GM12878 (cell line): Measurements from ENCODE around the gene G2E3. TPM values are rescaled to one million over a fixed set of nuclear protein-coding genes. Genes with fewer than 3 reads are reported as not detected.

Experiments used
- ATAC-seq: fragments of 200-7000 bp; cut with Tn5 transposase; 3 replicates; pipeline ENCODE4 v1.9.1; 2020; ENCODE audit warnings: mild to moderate bottlenecking, moderate library complexity
- BruUV-seq: library from RNA; stranded (reverse); fragments of 400-500 nt; replicated peaks from 2 replicates; lab custom pipeline; 2021; lab: Mats Ljungman, UMichigan
- CTCF ChIA-PET: fragments of 300-600 bp; sonication (Branson Sonifier 250); formaldehyde crosslinking; extraction: SDS; loops from one replicate; lab custom pipeline; 2021; ENCODE audit warnings: inconsistent platforms; lab: Yijun Ruan, JAX
- POLR2A ChIA-PET: fragments of 350-600 bp; formaldehyde crosslinking; extraction: SDS; loops from one replicate; lab custom pipeline; 2021; ENCODE audit warnings: inconsistent platforms; lab: Charles Lee
- RAD21 ChIA-PET: fragments of 300-600 bp; sonication (Branson Sonifier 250); formaldehyde crosslinking; loops from one replicate; lab custom pipeline; 2023; ENCODE audit warnings: antibody characterized with exemption; ENCODE audit not compliant: unreplicated experiment; lab: Charles Lee
- SMC1A ChIA-PET: fragments of 300-600 bp; sonication (Branson Sonifier 250); formaldehyde crosslinking; loops from one replicate; lab custom pipeline; 2023; ENCODE audit not compliant: unreplicated experiment, uncharacterized antibody; lab: Charles Lee
- DNase-seq: peaks from one replicate; pipeline ENCODE4 v3.0.0-alpha.2; 2011; ENCODE audit warnings: low read depth, low spot score
- FAIRE-seq: peaks from 3 replicates; lab custom pipeline; 2011; peaks lifted over from hg19 to GRCh38; lab: Jason Lieb, UNC
- H2AFZ ChIP-seq: 2 replicates; pipeline ENCODE4 v1.6.0; 2011; ENCODE audit warnings: low read depth, low read length, control low read depth; ENCODE audit not compliant: control insufficient read depth
- H3K27ac ChIP-seq: 2 replicates; pipeline ENCODE4 v1.5.1; 2011; ENCODE audit warnings: control low read depth; ENCODE audit not compliant: control insufficient read depth, insufficient read depth
- H3K27me3 ChIP-seq, 2 experiments: replicated peaks in 1 of 2; 2 replicates each; pipeline versions ENCODE4 v1.6.0 to v1.6.1; 2011; ENCODE audit warnings: low read length in 1 of 2; ENCODE audit not compliant: control insufficient read depth in 2 of 2, insufficient read depth in 2 of 2
- H3K36me3 ChIP-seq, 2 experiments: 2 replicates each; pipeline ENCODE4 v1.5.1; 2011; ENCODE audit warnings: low read length in 1 of 2; ENCODE audit not compliant: control insufficient read depth in 2 of 2, insufficient read depth in 2 of 2
- H3K4me1 ChIP-seq: 2 replicates; pipeline ENCODE4 v1.6.1; 2011; ENCODE audit warnings: mild to moderate bottlenecking, low read length, moderate library complexity, mixed read lengths; ENCODE audit not compliant: control insufficient read depth, insufficient read depth
- H3K4me2 ChIP-seq: 2 replicates; pipeline ENCODE4 v1.6.0; 2011; ENCODE audit warnings: control low read depth; ENCODE audit not compliant: control insufficient read depth, insufficient read depth
- H3K4me3 ChIP-seq: fragments of 200-600 bp; sonication (generic); 2 replicates; pipeline ENCODE4 v1.5.1; 2016
- H3K79me2 ChIP-seq: 2 replicates; pipeline ENCODE4 v1.6.0; 2011; ENCODE audit warnings: low read length; ENCODE audit not compliant: control insufficient read depth, insufficient read depth
- H3K9ac ChIP-seq: 2 replicates; pipeline ENCODE4 v1.8.0; 2011; ENCODE audit warnings: low read length, control low read depth, mixed read lengths; ENCODE audit not compliant: control insufficient read depth, insufficient read depth
- H3K9me3 ChIP-seq: replicated peaks from 3 replicates; pipeline ENCODE4 v1.5.1; 2011; ENCODE audit warnings: mild to moderate bottlenecking, low read length; ENCODE audit not compliant: control insufficient read depth, insufficient read depth
- H4K20me1 ChIP-seq: 2 replicates; pipeline ENCODE4 v1.6.0; 2011; ENCODE audit not compliant: control insufficient read depth, insufficient read depth
- CTCF ChIP-seq, 3 experiments: IDR thresholded peaks in 2 of 3; conservative IDR thresholded peaks in 1 of 3; 2 replicates each; pipeline ENCODE4 v1.5.1; 2011; ENCODE audit warnings: low read depth in 3 of 3, low read length in 3 of 3, mild to moderate bottlenecking in 3 of 3, control low read depth in 2 of 3, moderate library complexity in 2 of 3, inconsistent platforms in 1 of 3, mixed read lengths in 1 of 3; ENCODE audit not compliant: control insufficient read depth in 2 of 3, insufficient read depth in 1 of 3; ENCODE audit errors: extremely low read depth in 1 of 3
- ETV6 ChIP-seq, 2 experiments: fragments of 450-650 bp in 1 of 2; IDR thresholded peaks in 1 of 2; conservative IDR thresholded peaks in 1 of 2; 2 replicates each; pipeline ENCODE4 v1.6.1; 2014; ENCODE audit warnings: antibody characterized with exemption in 1 of 2, borderline replicate concordance in 1 of 2, low read depth in 1 of 2, mild to moderate bottlenecking in 1 of 2, moderate library complexity in 1 of 2
- KDM1A ChIP-seq: fragments of 200-600 bp; sonication (generic); IDR thresholded peaks from 2 replicates; pipeline ENCODE4 v1.6.1; 2016; ENCODE audit warnings: borderline replicate concordance
- NR2F1 ChIP-seq: fragments of 450-650 bp; conservative IDR thresholded peaks from 2 replicates; pipeline ENCODE4 v1.6.1; 2017; ENCODE audit warnings: mild to moderate bottlenecking
- RAD21 ChIP-seq: IDR thresholded peaks from 2 replicates; pipeline ENCODE4 v1.6.1; 2011; ENCODE audit warnings: mild to moderate bottlenecking, low read depth, low read length, moderate library complexity; ENCODE audit not compliant: insufficient read depth
- STAT1 ChIP-seq: fragments of 450-650 bp; conservative IDR thresholded peaks from 2 replicates; pipeline ENCODE4 v1.6.1; 2014; ENCODE audit warnings: antibody characterized with exemption, mild to moderate bottlenecking
- WGBS: methylation state at CpG from one replicate; pipeline ENCODE4 v1.1.6; 2016; ENCODE audit warnings: low lambda C conversion rate; ENCODE audit not compliant: insufficient replicate concordance, insufficient coverage; ENCODE audit errors: missing lambda C conversion rate; 5-methylcytosine and 5-hydroxymethylcytosine counted together
- in situ Hi-C: fragments of 300-500 bp; cut with MboI; formaldehyde crosslinking; loops from 9 replicates; pipeline ENCODE4 v1.14.3; 2018; ENCODE audit warnings: mixed read lengths
- intact Hi-C: fragments of 100-400 bp; cut with micrococcal nuclease; formaldehyde crosslinking; loops from one replicate; pipeline ENCODE4 v1.14.2; 2022; ENCODE audit not compliant: unreplicated experiment
- polyA plus RNA-seq, 11 experiments: library from polyadenylated mRNA; depleted of rRNA in 4 of 11; unstranded in 6 of 11; stranded (reverse) in 5 of 11; fragments of >200 nt; fragmentation: Nextera tagmentation in 4 of 11; fragmentation: Illumina TruSeq in 1 of 11; extraction: Ambion mirVana in 4 of 11; extraction: Trizol in 1 of 11; gene quantifications; 1 replicate in 1 of 11; 2 replicates in 10 of 11; pipeline versions ENCODE4 v1.2.1 to v1.2.3, GENCODE V29; 2011 to 2016; ENCODE audit warnings: inconsistent platforms in 2 of 11, missing spikeins in 2 of 11, low read depth in 1 of 11
- total RNA-seq, 4 experiments: library from RNA; depleted of rRNA in 3 of 4; stranded (reverse); fragments of >200 nt in 3 of 4; fragmentation: Illumina TruSeq in 1 of 4; extraction: Trizol in 1 of 4; gene quantifications; 2 replicates each; pipeline versions ENCODE4 v1.2.1 to v1.2.3, GENCODE V29; 2013 to 2021
- TF ChIP-seq, protein P1 (sequence below): IDR thresholded peaks from 2 replicates; pipeline ENCODE4 v1.6.1; 2011; ENCODE audit warnings: borderline replicate concordance, low read depth, mild to moderate bottlenecking, moderate library complexity, low read length; ENCODE audit not compliant: insufficient read depth, poor library complexity, severe bottlenecking

Gene G2E3
- total and polyA plus RNA-seq, 10 of the 15 experiments (the other 5 are each of a cell fraction or from before 2014, with no cell fraction given), result 10.0 to 38.0 (median 21.1) TPM

GRCh38 chr14:30610787-30611343 is 51.9 kb downstream of the G2E3 start (continued):
- TF ChIP-seq RAD21, result peak; percentile 39

DNA sequence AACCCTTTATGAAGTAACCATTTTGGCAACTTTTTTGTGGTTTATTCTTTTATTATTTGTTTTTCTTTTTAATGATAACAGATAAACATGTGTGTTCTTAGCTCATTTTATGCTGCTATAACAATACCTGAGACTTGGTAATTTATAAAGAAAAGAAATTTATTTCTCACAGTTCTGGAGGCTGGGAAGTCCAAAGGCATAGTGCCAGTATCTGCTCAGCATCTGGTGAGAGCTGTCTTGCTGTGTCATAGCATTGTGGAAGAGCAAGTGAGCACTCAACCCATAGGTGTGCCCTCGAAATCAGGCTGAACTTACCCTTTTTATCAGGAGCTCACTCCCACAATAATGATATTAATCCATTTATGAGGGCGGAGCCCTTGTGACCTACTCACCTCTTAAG is 55.2 kb downstream of the G2E3 start:
- H3K9me3 ChIP-seq, result no peaks in the 10 kb centered on the region
- H3K27me3 ChIP-seq, result no peaks in the 10 kb centered on the region
- no peak overlapping the region for H3K9ac ChIP-seq
- no peak overlapping the region for H3K4me2 ChIP-seq
- no peak overlapping the region for H3K4me3 ChIP-seq
- ATAC-seq, result no peak
- WGBS, result 100% methylated on average over 2 of the region's 2 CpGs
- H2AFZ ChIP-seq, result no peak overlapping the region
- DNase-seq, result no peak
- in situ Hi-C loops (no loop called here), intact Hi-C loops (no loop called here)
- no peaks in the 10 kb centered on the region for H3K79me2 ChIP-seq
- ChIA-PET SMC1A (interaction anchor here (0.8 kb wide), 1 partner anchor 24 kb away, joined by 3 read pairs; no protein-coding TSS in a partner anchor), CTCF (no interaction called here), POLR2A (no interaction called here), RAD21 (no interaction called here)
- no peak overlapping the region for H3K27ac ChIP-seq
- BruUV-seq, result no TSS peak
- H4K20me1 ChIP-seq, result no peaks in the 10 kb centered on the region
- peaks cover 3 to 7% of the 10 kb centered on the region in 2 experiments; a peak in 3 of 4 replicates for H3K36me3 ChIP-seq
- TF ChIP-seq KDM1A (no peak), NR2F1 (no peak), ETV6 (conservative IDR thresholded peaks at IDR 0.05 in 1 of 2, IDR thresholded peaks at IDR 0.05 in 1 of 2; ENCODE audit: borderline replicate concordance in 1 of 2, low read depth in 1 of 2) (no peak), STAT1 (no peak), CTCF (IDR thresholded peaks at IDR 0.05 in 2 of 3, conservative IDR thresholded peaks at IDR 0.05 in 1 of 3; ENCODE audit: control insufficient read depth in 2 of 3, extremely low read depth in 1 of 3, insufficient read depth in 1 of 3, low read depth in 3 of 3, low read length in 3 of 3) (no peak)
- TF ChIP-seq, protein P1, sequence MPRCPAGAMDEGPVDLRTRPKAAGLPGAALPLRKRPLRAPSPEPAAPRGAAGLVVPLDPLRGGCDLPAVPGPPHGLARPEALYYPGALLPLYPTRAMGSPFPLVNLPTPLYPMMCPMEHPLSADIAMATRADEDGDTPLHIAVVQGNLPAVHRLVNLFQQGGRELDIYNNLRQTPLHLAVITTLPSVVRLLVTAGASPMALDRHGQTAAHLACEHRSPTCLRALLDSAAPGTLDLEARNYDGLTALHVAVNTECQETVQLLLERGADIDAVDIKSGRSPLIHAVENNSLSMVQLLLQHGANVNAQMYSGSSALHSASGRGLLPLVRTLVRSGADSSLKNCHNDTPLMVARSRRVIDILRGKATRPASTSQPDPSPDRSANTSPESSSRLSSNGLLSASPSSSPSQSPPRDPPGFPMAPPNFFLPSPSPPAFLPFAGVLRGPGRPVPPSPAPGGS, result no peak
- no peak for FAIRE-seq
- peaks cover 8% of the 10 kb centered on the region; the same call in 1 of the 2 replicates for H3K4me1 ChIP-seq
